AG04450 (cell line): Measurements from ENCODE around the gene KCNG3. TPM values are rescaled to one million over a fixed set of nuclear protein-coding genes. Genes with fewer than 3 reads are reported as not detected.

ENCODE experiments used
- CTCF ChIA-PET: fragments of 300-600, 350-600 bp; formaldehyde crosslinking; extraction: SDS; loops from one replicate; lab custom pipeline; 2022; ENCODE audit warnings: antibody characterized with exemption, inconsistent platforms; lab: Charles Lee
- POLR2A ChIA-PET: fragments of 350-600 bp; formaldehyde crosslinking; extraction: SDS; loops from one replicate; lab custom pipeline; 2021; ENCODE audit warnings: antibody characterized with exemption, inconsistent platforms; lab: Yijun Ruan, JAX
- DNase-seq: peaks from one replicate; pipeline ENCODE4 v3.0.0-alpha.2; 2011; ENCODE audit warnings: low read depth, low spot score
- H3K27ac ChIP-seq: one replicate; pipeline ENCODE4 v1.5.1; 2012; ENCODE audit warnings: low read depth, low read length, control low read depth
- H3K27me3 ChIP-seq: one replicate; pipeline ENCODE4 v1.6.0; 2012; ENCODE audit warnings: low read length; ENCODE audit not compliant: control insufficient read depth, insufficient read depth
- H3K4me3 ChIP-seq: 2 replicates; pipeline ENCODE4 v1.5.1; 2011; ENCODE audit warnings: mild to moderate bottlenecking, low read depth, low read length, control low read depth
- H3K9me3 ChIP-seq: 2 replicates; pipeline ENCODE4 v1.5.1; 2012; ENCODE audit warnings: low read length; ENCODE audit not compliant: control insufficient read depth, insufficient read depth
- polyA plus RNA-seq: library from polyadenylated mRNA; depleted of rRNA; stranded (reverse); fragments of >200 nt; gene quantifications from 2 replicates; pipeline ENCODE4 v1.2.3, GENCODE V29; 2011
- TF ChIP-seq, protein P1 (sequence below): IDR thresholded peaks from 2 replicates; pipeline ENCODE4 v1.5.1; 2011; ENCODE audit warnings: low read depth, low read length, control low read depth, inconsistent platforms

KCNG3 gene
- polyA plus RNA-seq, 1 experiment = not detected

GRCh38 chr2:42421601-42422239, 72.1 kb downstream of the KCNG3 start:
- ChIA-PET POLR2A (no interaction called here), CTCF (no interaction called here)
- Histone ChIP-seq H3K27ac (no peak overlapping the region), H3K27me3 (no peaks in the 10 kb centered on the region), H3K9me3 (no peaks in the 10 kb centered on the region), H3K4me3 (no peak overlapping the region)
- no peak for DNase-seq
- TF ChIP-seq, protein P1, sequence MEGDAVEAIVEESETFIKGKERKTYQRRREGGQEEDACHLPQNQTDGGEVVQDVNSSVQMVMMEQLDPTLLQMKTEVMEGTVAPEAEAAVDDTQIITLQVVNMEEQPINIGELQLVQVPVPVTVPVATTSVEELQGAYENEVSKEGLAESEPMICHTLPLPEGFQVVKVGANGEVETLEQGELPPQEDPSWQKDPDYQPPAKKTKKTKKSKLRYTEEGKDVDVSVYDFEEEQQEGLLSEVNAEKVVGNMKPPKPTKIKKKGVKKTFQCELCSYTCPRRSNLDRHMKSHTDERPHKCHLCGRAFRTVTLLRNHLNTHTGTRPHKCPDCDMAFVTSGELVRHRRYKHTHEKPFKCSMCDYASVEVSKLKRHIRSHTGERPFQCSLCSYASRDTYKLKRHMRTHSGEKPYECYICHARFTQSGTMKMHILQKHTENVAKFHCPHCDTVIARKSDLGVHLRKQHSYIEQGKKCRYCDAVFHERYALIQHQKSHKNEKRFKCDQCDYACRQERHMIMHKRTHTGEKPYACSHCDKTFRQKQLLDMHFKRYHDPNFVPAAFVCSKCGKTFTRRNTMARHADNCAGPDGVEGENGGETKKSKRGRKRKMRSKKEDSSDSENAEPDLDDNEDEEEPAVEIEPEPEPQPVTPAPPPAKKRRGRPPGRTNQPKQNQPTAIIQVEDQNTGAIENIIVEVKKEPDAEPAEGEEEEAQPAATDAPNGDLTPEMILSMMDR = no peak

DNA sequence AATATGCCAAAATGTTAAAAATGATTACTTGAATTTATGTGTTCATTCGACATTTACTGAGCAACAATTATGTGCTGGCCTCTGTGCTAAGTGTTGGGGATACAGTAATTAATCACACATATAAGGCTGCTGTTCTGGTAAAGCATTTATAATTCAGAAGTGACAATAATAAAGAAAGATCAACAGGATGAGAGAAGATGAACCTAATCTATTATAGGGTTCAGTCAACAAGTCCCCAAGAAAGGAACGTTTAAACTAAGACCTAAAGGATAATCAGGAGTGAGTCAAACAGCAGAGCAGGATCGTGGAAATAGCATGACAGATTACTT, 72.7 kb downstream of the KCNG3 start:
- Histone ChIP-seq H3K27ac (no peak overlapping the region), H3K4me3 (no peak overlapping the region), H3K9me3 (no peaks in the 10 kb centered on the region), H3K27me3 (no peaks in the 10 kb centered on the region)
- ChIA-PET POLR2A (no interaction called here), CTCF (no interaction called here)
- TF ChIP-seq, protein P1 = no peak
- no peak for DNase-seq

GRCh38 chr2:42414648-42415047, 79.1 kb downstream of the KCNG3 start:
- POLR2A ChIA-PET = no interaction called here
- no peak overlapping the region for H3K27ac ChIP-seq
- no peak for DNase-seq
- TF ChIP-seq, protein P1 = no peak
- H3K4me3 ChIP-seq = no peak overlapping the region
- peaks cover 5% of the 10 kb centered on the region for H3K27me3 ChIP-seq
- H3K9me3 ChIP-seq = no peaks in the 10 kb centered on the region; the same call in 1 of the 2 replicates
- CTCF ChIA-PET = interaction anchor here (1.2 kb wide), 1 partner anchor 28 kb away, joined by 4 read pairs; no protein-coding TSS in a partner anchor

DNA sequence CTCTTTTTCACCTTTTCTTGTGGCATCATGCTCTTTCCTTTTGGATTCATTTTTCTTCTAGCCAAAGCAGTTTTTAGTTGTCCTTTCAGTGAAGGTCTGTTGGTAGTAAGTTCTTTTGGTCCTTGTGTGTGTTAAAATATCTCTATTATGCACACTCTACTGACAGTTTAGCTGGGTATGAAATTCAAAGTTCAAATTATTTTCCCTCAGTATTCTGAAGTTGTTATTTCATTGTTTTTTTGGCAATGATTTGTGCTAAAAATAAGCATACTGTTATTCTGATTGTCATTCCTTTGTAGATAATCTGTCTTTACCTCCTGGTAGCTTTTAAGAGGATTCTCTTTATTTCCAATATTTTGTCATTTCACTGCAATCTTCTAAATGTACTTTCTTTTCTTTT, 79.6 kb downstream of the KCNG3 start:
- ChIA-PET CTCF (interaction anchor here (1.2 kb wide), 1 partner anchor 28 kb away, joined by 4 read pairs; no protein-coding TSS in a partner anchor), POLR2A (no interaction called here)
- H3K27me3 ChIP-seq = peaks cover 5% of the 10 kb centered on the region
- no peaks in the 10 kb centered on the region; the same call in 1 of the 2 replicates for H3K9me3 ChIP-seq
- H3K4me3 ChIP-seq = no peak overlapping the region
- TF ChIP-seq, protein P1 = no peak
- DNase-seq = no peak
- no peak overlapping the region for H3K27ac ChIP-seq

DNA sequence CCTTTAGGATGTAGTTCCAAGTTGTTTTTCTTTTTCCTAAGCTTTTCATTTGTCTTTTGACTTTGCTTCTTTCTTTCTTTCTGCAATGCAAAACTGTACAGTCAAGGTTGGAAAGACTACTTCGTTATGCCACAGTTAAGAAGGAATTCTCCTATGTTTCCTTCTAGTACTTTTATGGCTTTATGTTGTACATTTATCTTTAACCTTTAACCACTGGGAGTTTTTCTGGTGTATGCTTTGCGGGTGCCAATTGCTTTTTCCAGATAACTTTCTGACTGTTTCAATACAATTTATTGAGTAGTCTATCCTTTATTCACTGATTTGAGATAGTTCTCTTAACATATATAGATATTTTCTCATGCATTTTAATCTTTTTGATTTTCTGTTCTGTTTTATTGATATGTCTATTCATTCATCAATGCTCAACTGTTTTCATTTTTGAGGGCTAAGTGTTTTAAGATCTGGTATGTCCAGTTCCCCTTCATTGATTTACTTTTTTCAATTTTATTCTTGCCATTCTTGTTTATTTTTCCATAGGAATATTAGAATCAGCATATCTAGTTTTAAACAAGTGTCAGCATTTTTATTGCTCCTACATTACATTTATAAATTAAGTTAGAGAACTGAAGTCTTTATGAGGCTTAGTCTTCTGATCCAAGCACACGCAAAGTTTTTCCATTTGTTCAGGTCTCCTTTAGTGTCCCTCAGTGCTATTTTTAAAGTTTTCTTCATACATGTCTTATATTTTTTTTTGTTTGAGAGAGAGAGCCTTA, 82.9 kb downstream of the KCNG3 start:
- POLR2A ChIA-PET = interaction anchor here (0.6 kb wide), 1 partner anchor 311 kb away, joined by 3 read pairs; no protein-coding TSS in a partner anchor
- Histone ChIP-seq H3K9me3 (peaks cover 12% of the 10 kb centered on the region), H3K4me3 (no peak overlapping the region), H3K27ac (no peak overlapping the region), H3K27me3 (peaks cover 5% of the 10 kb centered on the region)
- no peak for DNase-seq
- TF ChIP-seq, protein P1 = no peak
- CTCF ChIA-PET = no interaction called here
